NCI-H510A (cell line): ENCODE data around the gene FRYL.
"Not testable (repeated sequence)": the region's sequence is repeated elsewhere in the genome, so short reads cannot be mapped to it uniquely, and the experiment has no call there.

Experiments
- DNase-seq: peaks from one replicate; lab custom pipeline; 2025; lab: John Stamatoyannopoulos, UW

The FRYL gene

GRCh38 chr4:48661391-48661790 is 118.7 kb downstream of the FRYL start:
- DNase-seq, result no peak

- DNase-seq, result no peak
Observed at GRCh38 chr4:48660347-48660746, 119.7 kb downstream of the FRYL start.

GRCh38 chr4:48654015-48654664 is 125.9 kb downstream of the FRYL start:
- no peak for DNase-seq

- no peak for DNase-seq
Observed at GRCh38 chr4:48653217-48654014, 126.7 kb downstream of the FRYL start.

- DNase-seq, result no peak
Observed at GRCh38 chr4:48651914-48652313, 128.2 kb downstream of the FRYL start.

GRCh38 chr4:48649505-48649904 is 130.6 kb downstream of the FRYL start:
- DNase-seq, result no peak

- no peak for DNase-seq
Observed at GRCh38 chr4:48645225-48645794, 134.8 kb downstream of the FRYL start.

- DNase-seq, result no peak
Observed at GRCh38 chr4:48642421-48643374, 137.4 kb downstream of the FRYL start.

GRCh38 chr4:48641401-48641800 is 138.7 kb downstream of the FRYL start:
- no peak for DNase-seq

GRCh38 chr4:48640699-48641098 is 139.4 kb downstream of the FRYL start:
- no peak for DNase-seq

- no peak for DNase-seq
Observed at GRCh38 chr4:48640225-48640624, 139.9 kb downstream of the FRYL start.

- DNase-seq, result no peak
Observed at GRCh38 chr4:48639807-48640206, 140.3 kb downstream of the FRYL start.

- not testable (repeated sequence) for DNase-seq
Observed at GRCh38 chr4:48638586-48638985, 141.5 kb downstream of the FRYL start.

- DNase-seq, result no peak
Observed at GRCh38 chr4:48636911-48637310, 143.2 kb downstream of the FRYL start.

GRCh38 chr4:48635980-48636379 is 144.1 kb downstream of the FRYL start:
- no peak for DNase-seq

- no peak for DNase-seq
Observed at GRCh38 chr4:48635310-48635709, 144.8 kb downstream of the FRYL start.

- no peak for DNase-seq
Observed at GRCh38 chr4:48634688-48635308, 145.3 kb downstream of the FRYL start.

GRCh38 chr4:48633657-48634056 is 146.4 kb downstream of the FRYL start:
- DNase-seq, result no peak

- DNase-seq, result no peak
Observed at GRCh38 chr4:48629458-48629857, 150.6 kb downstream of the FRYL start.

- DNase-seq, result no peak
Observed at GRCh38 chr4:48623182-48623780, 156.8 kb downstream of the FRYL start.

GRCh38 chr4:48620831-48621230 is 159.2 kb downstream of the FRYL start:
- no peak for DNase-seq
